HCT116 (cell line): ENCODE data around the gene TARS2. TPM values are rescaled to one million over a fixed set of nuclear protein-coding genes. Genes with fewer than 3 reads are reported as not detected.

Experiments used
- ATAC-seq: fragments of 200-7000 bp; cut with Tn5 transposase; 2 replicates; pipeline ENCODE4 v1.9.1; 2020; ENCODE audit warnings: mild to moderate bottlenecking, moderate library complexity
- BruUV-seq: library from RNA; stranded (reverse); fragments of 400-500 nt; replicated peaks from 2 replicates; lab custom pipeline; 2021; lab: Mats Ljungman, UMichigan
- CTCF ChIA-PET: fragments of 300-600 bp; sonication (Branson Sonifier 250); formaldehyde crosslinking; loops from one replicate; lab custom pipeline; 2021; ENCODE audit warnings: antibody characterized with exemption; lab: Charles Lee
- POLR2A ChIA-PET: fragments of 300-600, 350-600 bp; sonication (Branson Sonifier 250); formaldehyde crosslinking; loops from one replicate; lab custom pipeline; 2021; ENCODE audit warnings: antibody characterized with exemption; lab: Charles Lee
- RAD21 ChIA-PET, 2 experiments: fragments of 300-600 bp; sonication (Branson Sonifier 250); formaldehyde crosslinking; loops; one replicate each; lab custom pipeline; 2023; ENCODE audit warnings: low total read pairs in 2 of 2; ENCODE audit not compliant: uncharacterized antibody in 2 of 2, unreplicated experiment in 2 of 2, low non-redundant PET in 1 of 2; lab: Charles Lee
- DNase-seq: peaks from one replicate; pipeline ENCODE4 v3.0.0-alpha.2; 2010; ENCODE audit warnings: low read depth, low spot score
- H2AFZ ChIP-seq: fragments of 200-600 bp; shearing (Covaris generic), sonication (generic); 2 replicates; pipeline ENCODE4 v1.6.1; 2017; ENCODE audit warnings: low read depth, mixed run types, mixed read lengths, antibody characterized with exemption, low read length; ENCODE audit not compliant: poor library complexity, severe bottlenecking
- H3K27ac ChIP-seq: 2 replicates; pipeline ENCODE4 v1.5.1; 2012; ENCODE audit warnings: low read depth, low read length
- H3K27me3 ChIP-seq: fragments of 200-600 bp; sonication (generic); 2 replicates; pipeline ENCODE4 v1.6.1; 2016; ENCODE audit warnings: mixed run types, low read length, mixed read lengths; ENCODE audit not compliant: insufficient read depth
- H3K36me3 ChIP-seq, 2 experiments: fragments of 200-500 bp in 1 of 2; fragments of 200-600 bp in 1 of 2; sonication (Bioruptor generic) in 1 of 2; sonication (generic) in 1 of 2; 2 replicates each; pipeline versions ENCODE4 v1.5.1 to v1.6.1; 2014 to 2016; ENCODE audit warnings: low read length in 2 of 2, inconsistent platforms in 1 of 2, mixed read lengths in 1 of 2, mixed run types in 1 of 2; ENCODE audit not compliant: insufficient read depth in 2 of 2, control insufficient read depth in 1 of 2
- H3K4me1 ChIP-seq, 2 experiments: fragments of 200-600 bp in 1 of 2; sonication (generic) in 1 of 2; 2 replicates each; pipeline versions ENCODE4 v1.5.1 to v1.6.1; 2012 to 2017; ENCODE audit warnings: low read length in 2 of 2, inconsistent platforms in 1 of 2, mild to moderate bottlenecking in 1 of 2, mixed read lengths in 1 of 2, mixed run types in 1 of 2, moderate library complexity in 1 of 2; ENCODE audit not compliant: insufficient read depth in 2 of 2, control insufficient read depth in 1 of 2
- H3K4me2 ChIP-seq: fragments of 200-600 bp; sonication (generic); 2 replicates; pipeline ENCODE4 v1.6.1; 2017; ENCODE audit warnings: mixed run types, low read length, mixed read lengths
- H3K4me3 ChIP-seq, 2 experiments: fragments of 200-600 bp in 1 of 2; sonication (generic) in 1 of 2; replicated peaks in 1 of 2; 2 replicates each; pipeline ENCODE4 v1.5.1; 2011 to 2016; ENCODE audit warnings: low read length in 2 of 2, control low read depth in 1 of 2, low read depth in 1 of 2, mild to moderate bottlenecking in 1 of 2, mixed read lengths in 1 of 2, mixed run types in 1 of 2
- H3K79me2 ChIP-seq: fragments of 200-600 bp; sonication (generic); 2 replicates; pipeline ENCODE4 v1.6.1; 2017; ENCODE audit warnings: mild to moderate bottlenecking, mixed run types, low read length, moderate library complexity, mixed read lengths; ENCODE audit not compliant: insufficient read depth
- H3K9ac ChIP-seq: fragments of 200-600 bp; sonication (generic); 2 replicates; pipeline ENCODE4 v1.6.1; 2016; ENCODE audit warnings: low read length, mixed read lengths
- H3K9me2 ChIP-seq: fragments of 200-600 bp; sonication (generic), shearing (Covaris generic); 2 replicates; pipeline ENCODE4 v1.6.1; 2017; ENCODE audit warnings: mixed run types, mild to moderate bottlenecking, moderate library complexity; ENCODE audit not compliant: insufficient read depth
- H3K9me3 ChIP-seq, 2 experiments: fragments of 200-500 bp in 1 of 2; fragments of 200-600 bp in 1 of 2; sonication (Bioruptor generic) in 1 of 2; sonication (generic) in 1 of 2; 2 replicates each; pipeline ENCODE4 v1.6.1; 2014 to 2017; ENCODE audit warnings: low read length in 2 of 2, mixed read lengths in 2 of 2, inconsistent platforms in 1 of 2, low read depth in 1 of 2, mild to moderate bottlenecking in 1 of 2, mixed run types in 1 of 2, moderate library complexity in 1 of 2; ENCODE audit not compliant: control insufficient read depth in 1 of 2, insufficient read depth in 1 of 2
- H4K20me1 ChIP-seq: fragments of 200-600 bp; sonication (generic), shearing (Covaris generic); 2 replicates; pipeline ENCODE4 v1.6.1; 2017; ENCODE audit warnings: mixed run types, mild to moderate bottlenecking, moderate library complexity; ENCODE audit not compliant: insufficient read depth
- ATF3 ChIP-seq: IDR thresholded peaks from 2 replicates; pipeline ENCODE4 v1.6.1; 2012
- CBX3 ChIP-seq: IDR thresholded peaks from 2 replicates; pipeline ENCODE4 v1.6.1; 2012; ENCODE audit warnings: low read depth
- CEBPB ChIP-seq: IDR thresholded peaks from 2 replicates; pipeline ENCODE4 v1.6.1; 2012; ENCODE audit warnings: low read depth
- EGR1 ChIP-seq: IDR thresholded peaks from 2 replicates; pipeline ENCODE4 v1.6.1; 2012; ENCODE audit warnings: low read depth
- ELF1 ChIP-seq: IDR thresholded peaks from 2 replicates; pipeline ENCODE4 v1.6.1; 2012; ENCODE audit warnings: low read depth, borderline replicate concordance
- EZH2 ChIP-seq: fragments of 200-600 bp; sonication (generic); IDR thresholded peaks from 2 replicates; pipeline ENCODE4 v1.6.1; 2017; ENCODE audit warnings: antibody characterized with exemption, mixed run types
- EZH2phosphoT487 ChIP-seq: fragments of 200-600 bp; IDR thresholded peaks from 2 replicates; pipeline ENCODE4 v1.6.1; 2018; ENCODE audit warnings: antibody characterized with exemption, borderline replicate concordance
- FOSL1 ChIP-seq: IDR thresholded peaks from 2 replicates; pipeline ENCODE4 v1.6.1; 2012; ENCODE audit warnings: low read depth
- JUND ChIP-seq: IDR thresholded peaks from 2 replicates; pipeline ENCODE4 v1.6.1; 2012
- POLR2A ChIP-seq: IDR thresholded peaks from 2 replicates; pipeline ENCODE4 v1.7.0; 2011; ENCODE audit warnings: borderline replicate concordance; ENCODE audit not compliant: insufficient read depth, insufficient read length; ENCODE audit errors: extremely low read depth
- POLR2AphosphoS5 ChIP-seq: IDR thresholded peaks from 2 replicates; pipeline ENCODE4 v1.6.1; 2011; ENCODE audit warnings: mild to moderate bottlenecking, low read depth, low read length, moderate library complexity
- REST ChIP-seq: IDR thresholded peaks from 2 replicates; pipeline ENCODE4 v1.6.1; 2012; ENCODE audit warnings: low read depth
- SIN3A ChIP-seq: IDR thresholded peaks from 2 replicates; pipeline ENCODE4 v1.6.1; 2012; ENCODE audit warnings: low read depth
- SP1 ChIP-seq: IDR thresholded peaks from 2 replicates; pipeline ENCODE4 v1.6.1; 2012; ENCODE audit warnings: low read depth
- SRF ChIP-seq: IDR thresholded peaks from 2 replicates; pipeline ENCODE4 v1.6.1; 2012; ENCODE audit warnings: low read depth
- YY1 ChIP-seq: IDR thresholded peaks from 2 replicates; pipeline ENCODE4 v1.6.1; 2011; ENCODE audit warnings: low read length, low read depth, moderate library complexity, mild to moderate bottlenecking; ENCODE audit not compliant: insufficient replicate concordance; ENCODE audit errors: extremely low read depth
- ZNF274 ChIP-seq: fragments of 200-500 bp; sonication (Bioruptor generic); IDR thresholded peaks from 2 replicates; pipeline ENCODE4 v1.6.1; 2014; ENCODE audit warnings: mild to moderate bottlenecking, low read depth, low read length, inconsistent platforms
- intact Hi-C: fragments of 100-400 bp; cut with micrococcal nuclease; formaldehyde crosslinking; loops from 2 replicates; pipeline ENCODE4 v1.10.0; 2022
- total RNA-seq: library from RNA; stranded (reverse); gene quantifications from one replicate; pipeline ENCODE4 v1.2.1, GENCODE V29; 2021; ENCODE audit not compliant: unreplicated experiment
- TF ChIP-seq, protein P1 (sequence below), 3 experiments: fragments of 200-600 bp in 1 of 3; sonication (generic) in 1 of 3; IDR thresholded peaks in 2 of 3; conservative IDR thresholded peaks in 1 of 3; 2 replicates each; pipeline ENCODE4 v1.5.1; 2012 to 2017; ENCODE audit warnings: low read depth in 2 of 3, low read length in 2 of 3, antibody characterized with exemption in 1 of 3, borderline replicate concordance in 1 of 3, control low read depth in 1 of 3, mild to moderate bottlenecking in 1 of 3, mixed read lengths in 1 of 3, mixed run types in 1 of 3, moderate library complexity in 1 of 3; ENCODE audit not compliant: insufficient read depth in 1 of 3
- TF ChIP-seq, protein P2 (sequence below): IDR thresholded peaks from 2 replicates; pipeline ENCODE4 v1.6.1; 2011; ENCODE audit warnings: mild to moderate bottlenecking, low read length, moderate library complexity; ENCODE audit not compliant: insufficient replicate concordance; ENCODE audit errors: extremely low read depth

TARS2 gene
- total RNA-seq, 1 experiment from 2014 or later, result 23.2 TPM

DNA sequence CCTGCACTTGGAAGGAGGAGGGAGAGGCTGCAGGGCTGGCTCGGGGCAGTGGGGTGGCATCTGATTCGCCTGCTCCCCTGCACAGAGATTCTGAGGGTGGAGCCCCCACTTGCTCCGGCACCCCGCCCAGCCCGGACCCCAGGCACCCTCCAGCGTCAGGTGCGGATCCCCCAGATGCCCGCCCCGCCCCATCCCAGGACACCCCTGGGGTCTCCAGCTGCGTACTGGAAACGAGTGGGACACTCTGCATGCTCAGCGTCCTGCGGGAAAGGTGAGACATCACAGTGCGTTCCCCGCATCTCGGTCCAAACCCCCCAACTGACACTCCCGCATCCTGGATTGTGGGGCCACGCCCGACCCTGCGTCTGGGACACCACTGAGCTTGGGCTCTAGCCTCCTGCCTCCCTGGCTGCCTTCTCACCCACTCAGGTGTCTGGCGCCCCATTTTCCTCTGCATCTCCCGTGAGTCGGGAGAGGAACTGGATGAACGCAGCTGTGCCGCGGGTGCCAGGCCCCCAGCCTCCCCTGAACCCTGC, 69.9 kb downstream of the TARS2 start:
- Histone ChIP-seq H3K36me3 (no peaks in the 10 kb centered on the region), H2AFZ (no peak overlapping the region), H3K4me2 (no peak overlapping the region), H3K4me1 (peaks cover 14 to 32% of the 10 kb centered on the region in 2 experiments), H3K79me2 (peaks cover 4% of the 10 kb centered on the region; the same call in 1 of the 2 replicates), H3K9me2 (no peaks in the 10 kb centered on the region), H4K20me1 (no peaks in the 10 kb centered on the region), H3K4me3 (no peak overlapping the region)
- DNase-seq (no peak), ATAC-seq (no peak)
- BruUV-seq, result no TSS peak
- TF ChIP-seq EZH2phosphoT487, result no peak
- TF ChIP-seq CBX3, result no peak
- TF ChIP-seq ATF3, result no peak
- no peak for TF ChIP-seq SRF
- TF ChIP-seq POLR2A, result no peak
- no peak for TF ChIP-seq EZH2
- TF ChIP-seq JUND, result no peak
- TF ChIP-seq ZNF274, result no peak
- TF ChIP-seq REST, result no peak
- TF ChIP-seq CEBPB, result no peak
- TF ChIP-seq FOSL1, result no peak
- no peak for TF ChIP-seq ELF1
- no peak for TF ChIP-seq SP1
- no peak for TF ChIP-seq POLR2AphosphoS5
- TF ChIP-seq, protein P1, sequence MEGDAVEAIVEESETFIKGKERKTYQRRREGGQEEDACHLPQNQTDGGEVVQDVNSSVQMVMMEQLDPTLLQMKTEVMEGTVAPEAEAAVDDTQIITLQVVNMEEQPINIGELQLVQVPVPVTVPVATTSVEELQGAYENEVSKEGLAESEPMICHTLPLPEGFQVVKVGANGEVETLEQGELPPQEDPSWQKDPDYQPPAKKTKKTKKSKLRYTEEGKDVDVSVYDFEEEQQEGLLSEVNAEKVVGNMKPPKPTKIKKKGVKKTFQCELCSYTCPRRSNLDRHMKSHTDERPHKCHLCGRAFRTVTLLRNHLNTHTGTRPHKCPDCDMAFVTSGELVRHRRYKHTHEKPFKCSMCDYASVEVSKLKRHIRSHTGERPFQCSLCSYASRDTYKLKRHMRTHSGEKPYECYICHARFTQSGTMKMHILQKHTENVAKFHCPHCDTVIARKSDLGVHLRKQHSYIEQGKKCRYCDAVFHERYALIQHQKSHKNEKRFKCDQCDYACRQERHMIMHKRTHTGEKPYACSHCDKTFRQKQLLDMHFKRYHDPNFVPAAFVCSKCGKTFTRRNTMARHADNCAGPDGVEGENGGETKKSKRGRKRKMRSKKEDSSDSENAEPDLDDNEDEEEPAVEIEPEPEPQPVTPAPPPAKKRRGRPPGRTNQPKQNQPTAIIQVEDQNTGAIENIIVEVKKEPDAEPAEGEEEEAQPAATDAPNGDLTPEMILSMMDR (IDR thresholded peaks at IDR 0.05 in 2 of 3, conservative IDR thresholded peaks at IDR 0.05 in 1 of 3; ENCODE audit: borderline replicate concordance in 1 of 3, insufficient read depth in 1 of 3, low read depth in 2 of 3, low read length in 2 of 3), result no peak
- TF ChIP-seq YY1, result no peak
- TF ChIP-seq, protein P2, sequence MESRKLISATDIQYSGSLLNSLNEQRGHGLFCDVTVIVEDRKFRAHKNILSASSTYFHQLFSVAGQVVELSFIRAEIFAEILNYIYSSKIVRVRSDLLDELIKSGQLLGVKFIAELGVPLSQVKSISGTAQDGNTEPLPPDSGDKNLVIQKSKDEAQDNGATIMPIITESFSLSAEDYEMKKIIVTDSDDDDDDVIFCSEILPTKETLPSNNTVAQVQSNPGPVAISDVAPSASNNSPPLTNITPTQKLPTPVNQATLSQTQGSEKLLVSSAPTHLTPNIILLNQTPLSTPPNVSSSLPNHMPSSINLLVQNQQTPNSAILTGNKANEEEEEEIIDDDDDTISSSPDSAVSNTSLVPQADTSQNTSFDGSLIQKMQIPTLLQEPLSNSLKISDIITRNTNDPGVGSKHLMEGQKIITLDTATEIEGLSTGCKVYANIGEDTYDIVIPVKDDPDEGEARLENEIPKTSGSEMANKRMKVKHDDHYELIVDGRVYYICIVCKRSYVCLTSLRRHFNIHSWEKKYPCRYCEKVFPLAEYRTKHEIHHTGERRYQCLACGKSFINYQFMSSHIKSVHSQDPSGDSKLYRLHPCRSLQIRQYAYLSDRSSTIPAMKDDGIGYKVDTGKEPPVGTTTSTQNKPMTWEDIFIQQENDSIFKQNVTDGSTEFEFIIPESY, result no peak
- TF ChIP-seq SIN3A, result no peak
- no peak for TF ChIP-seq EGR1
- TF ChIP-seq, all 23 proteins: peak for 0
- Histone ChIP-seq H3K9me3 (no peaks in the 10 kb centered on the region), H3K27me3 (no peaks in the 10 kb centered on the region), H3K9ac (no peak overlapping the region), H3K27ac (no peak overlapping the region)
- intact Hi-C loops, result no loop called here
- RAD21 ChIA-PET, result no interaction called here
- POLR2A ChIA-PET, result no interaction called here
- CTCF ChIA-PET, result interaction anchor here (1.2 kb wide), 1 partner anchor 72 kb away, joined by 3 read pairs; the partner anchor contains the start of gene ENSA
